HepG2 (cell line): ENCODE data around the gene FGGY. TPM values are rescaled to one million over a fixed set of nuclear protein-coding genes. Genes with fewer than 3 reads are reported as not detected.
A peak's percentile ranks its signal among the peaks of the same experiment; 100 is the strongest.

Source experiments
- ATAD3A ChIP-seq: sonication (generic); formaldehyde crosslinking; IDR thresholded peaks from 2 replicates; pipeline ENCODE4 v1.4.0; 2020; ENCODE audit warnings: missing genetic modification reagents
- FOXC1 ChIP-seq: sonication (generic); formaldehyde crosslinking; IDR thresholded peaks from 2 replicates; pipeline ENCODE4 v1.8.0; 2022; ENCODE audit warnings: mild to moderate bottlenecking, missing genetic modification reagents, borderline replicate concordance
- FOXJ3 ChIP-seq: sonication (generic); formaldehyde crosslinking; IDR thresholded peaks from 2 replicates; pipeline ENCODE4 v1.4.0; 2020; ENCODE audit warnings: missing genetic modification reagents, mild to moderate bottlenecking, borderline replicate concordance
- MATR3 ChIP-seq: sonication (generic); formaldehyde crosslinking; IDR thresholded peaks from 2 replicates; pipeline ENCODE4 v1.4.0; 2020; ENCODE audit warnings: missing genetic modification reagents
- NFIC ChIP-seq: IDR thresholded peaks from 2 replicates; pipeline ENCODE4 v1.6.1; 2012; ENCODE audit warnings: mild to moderate bottlenecking, low read length, inconsistent platforms
- RARG ChIP-seq: sonication (generic); formaldehyde crosslinking; IDR thresholded peaks from 2 replicates; pipeline ENCODE4 v1.4.0; 2020; ENCODE audit warnings: low read depth, mild to moderate bottlenecking, missing genetic modification reagents
- SIN3B ChIP-seq: fragments of 150-350 bp; IDR thresholded peaks from 2 replicates; pipeline ENCODE4 v1.6.1; 2014; ENCODE audit warnings: low read length
- SKI ChIP-seq: fragments of 450-650 bp; IDR thresholded peaks from one replicate; pipeline ENCODE4 v1.6.1; 2018; ENCODE audit warnings: mild to moderate bottlenecking; ENCODE audit not compliant: partially characterized antibody
- SOX5 ChIP-seq: IDR thresholded peaks from 2 replicates; pipeline ENCODE4 v1.6.1; 2016; ENCODE audit warnings: borderline replicate concordance
- SUZ12 ChIP-seq: fragments of 150-350 bp; IDR thresholded peaks from 2 replicates; pipeline ENCODE4 v1.6.1; 2014; ENCODE audit warnings: low read depth, low read length
- TEAD3 ChIP-seq: optimal IDR thresholded peaks from 2 replicates; pipeline ENCODE3; 2016; ENCODE audit warnings: borderline replicate concordance
- ZBTB7A ChIP-seq: sonication (generic); formaldehyde crosslinking; IDR thresholded peaks from 2 replicates; pipeline ENCODE4 v1.8.0; 2022; ENCODE audit warnings: mild to moderate bottlenecking, missing genetic modification reagents
- ZBTB7B ChIP-seq: sonication (generic); formaldehyde crosslinking; IDR thresholded peaks from 2 replicates; pipeline ENCODE4 v1.4.0; 2020; ENCODE audit warnings: missing genetic modification reagents
- ZFX ChIP-seq: sonication (generic); formaldehyde crosslinking; IDR thresholded peaks from 2 replicates; pipeline ENCODE4 v1.4.0; 2020; ENCODE audit warnings: mild to moderate bottlenecking, low read depth, missing genetic modification reagents, moderate library complexity
- ZMYM2 ChIP-seq: sonication (generic); formaldehyde crosslinking; IDR thresholded peaks from 2 replicates; pipeline ENCODE4 v1.8.0; 2022; ENCODE audit warnings: mild to moderate bottlenecking, missing genetic modification reagents
- ZMYM4 ChIP-seq: sonication (generic); formaldehyde crosslinking; IDR thresholded peaks from 2 replicates; pipeline ENCODE4 v1.8.1; 2023; ENCODE audit warnings: mild to moderate bottlenecking, missing genetic modification reagents
- ZNF672 ChIP-seq: sonication (generic); formaldehyde crosslinking; IDR thresholded peaks from 2 replicates; pipeline ENCODE4 v1.8.1; 2022; ENCODE audit warnings: missing genetic modification reagents
- polyA plus RNA-seq, 8 experiments: library from polyadenylated mRNA; depleted of rRNA in 3 of 8; stranded (reverse) in 7 of 8; unstranded in 1 of 8; fragments of >200 nt; fragmentation: Illumina TruSeq in 4 of 8; extraction: Trizol in 4 of 8; gene quantifications; 2 replicates each; pipeline versions ENCODE4 v1.2.1 to v1.2.3, GENCODE V29; 2011 to 2016; ENCODE audit warnings: low read depth in 4 of 8, missing spikeins in 1 of 8, mixed read lengths in 1 of 8; ENCODE audit not compliant: insufficient read depth in 1 of 8
- total RNA-seq, 5 experiments: library from RNA; depleted of rRNA; stranded (reverse); fragments of >200 nt; fragmentation: Illumina TruSeq; extraction: Trizol; gene quantifications; 2 replicates each; pipeline ENCODE4 v1.2.3, GENCODE V29; 2016; ENCODE audit warnings: low read depth in 1 of 5
- TF ChIP-seq, protein P1 (sequence below): sonication (generic); formaldehyde crosslinking; IDR thresholded peaks from 2 replicates; pipeline ENCODE4 v1.4.0; 2020; ENCODE audit warnings: missing genetic modification reagents
- TF ChIP-seq, protein P2 (sequence below): sonication (generic); formaldehyde crosslinking; IDR thresholded peaks from 2 replicates; pipeline ENCODE4 v1.9.0; 2022; ENCODE audit warnings: low read depth, missing genetic modification reagents
- TF ChIP-seq, protein P3 (sequence below): sonication (generic); formaldehyde crosslinking; conservative IDR thresholded peaks from 2 replicates; pipeline ENCODE4 v1.4.0; 2020; ENCODE audit warnings: missing genetic modification reagents
- TF ChIP-seq, protein P4 (sequence below): IDR thresholded peaks from 2 replicates; pipeline ENCODE4 v1.6.1; 2012; ENCODE audit warnings: inconsistent platforms
- TF ChIP-seq, protein P5 (sequence below): sonication (generic); IDR thresholded peaks from 2 replicates; pipeline ENCODE4 v1.6.1; 2016; ENCODE audit warnings: low read depth, borderline replicate concordance
- TF ChIP-seq, protein P6 (sequence below): sonication (generic); formaldehyde crosslinking; IDR thresholded peaks from 2 replicates; pipeline ENCODE4 v1.4.0; 2020; ENCODE audit warnings: missing genetic modification reagents
- TF ChIP-seq, protein P7 (sequence below): IDR thresholded peaks from 2 replicates; pipeline ENCODE4 v1.6.1; 2016; ENCODE audit warnings: mild to moderate bottlenecking, missing biosample characterization, missing genetic modification reagents

FGGY gene
- total and polyA plus RNA-seq, 2 of the 13 experiments (the other 11 are each of a cell fraction or from before 2014, with no cell fraction given): 15.7 to 27.5 TPM

DNA sequence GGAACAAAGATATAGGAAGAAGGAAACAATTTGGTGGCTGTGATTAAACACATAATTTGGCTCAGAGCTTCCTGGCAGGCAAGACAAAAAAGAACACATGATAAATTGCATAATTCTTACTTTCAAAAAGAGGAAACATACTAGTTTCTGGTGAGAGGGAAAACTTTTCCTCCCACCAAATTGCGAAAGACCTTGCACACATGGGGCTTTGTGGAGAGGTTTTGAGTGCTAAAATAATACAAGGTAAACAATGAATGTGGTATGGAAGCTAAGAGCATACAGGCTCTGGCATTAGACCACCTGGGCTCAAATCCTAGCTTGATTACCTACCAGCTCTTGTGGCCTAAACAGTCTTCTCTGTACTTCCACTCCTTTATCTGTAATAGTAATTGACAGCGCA lies 377.7 kb downstream of the FGGY start (continued):
- TF ChIP-seq FOXC1 (CRISPR knock-in tag) (no peak), ZBTB7A (CRISPR knock-in tag) (no peak), SIN3B (no peak), SOX5 (peak; percentile 89; the same call in 1 of the 2 replicates), SKI (no peak), ZBTB7B (CRISPR knock-in tag) (peak; percentile 55; the same call in 1 of the 2 replicates), ZMYM4 (CRISPR knock-in tag) (peak; percentile 56; the same call in 1 of the 2 replicates), ZFX (no peak), MATR3 (CRISPR knock-in tag) (no peak), SUZ12 (no peak), ATAD3A (CRISPR knock-in tag) (no peak), NFIC (0 out of 2 replicates have a peak, but pooled peaks have one; percentile 19), FOXJ3 (CRISPR knock-in tag) (peak; percentile 90; the same call in 1 of the 2 replicates), ZNF672 (CRISPR knock-in tag) (no peak), ZMYM2 (CRISPR knock-in tag) (0 out of 2 replicates have a peak, but pooled peaks have one; percentile 43), RARG (CRISPR knock-in tag) (no peak), TEAD3 (CRISPR knock-in tag) (peak; percentile 8)
- TF ChIP-seq, protein P1, sequence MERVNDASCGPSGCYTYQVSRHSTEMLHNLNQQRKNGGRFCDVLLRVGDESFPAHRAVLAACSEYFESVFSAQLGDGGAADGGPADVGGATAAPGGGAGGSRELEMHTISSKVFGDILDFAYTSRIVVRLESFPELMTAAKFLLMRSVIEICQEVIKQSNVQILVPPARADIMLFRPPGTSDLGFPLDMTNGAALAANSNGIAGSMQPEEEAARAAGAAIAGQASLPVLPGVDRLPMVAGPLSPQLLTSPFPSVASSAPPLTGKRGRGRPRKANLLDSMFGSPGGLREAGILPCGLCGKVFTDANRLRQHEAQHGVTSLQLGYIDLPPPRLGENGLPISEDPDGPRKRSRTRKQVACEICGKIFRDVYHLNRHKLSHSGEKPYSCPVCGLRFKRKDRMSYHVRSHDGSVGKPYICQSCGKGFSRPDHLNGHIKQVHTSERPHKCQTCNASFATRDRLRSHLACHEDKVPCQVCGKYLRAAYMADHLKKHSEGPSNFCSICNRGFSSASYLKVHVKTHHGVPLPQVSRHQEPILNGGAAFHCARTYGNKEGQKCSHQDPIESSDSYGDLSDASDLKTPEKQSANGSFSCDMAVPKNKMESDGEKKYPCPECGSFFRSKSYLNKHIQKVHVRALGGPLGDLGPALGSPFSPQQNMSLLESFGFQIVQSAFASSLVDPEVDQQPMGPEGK (CRISPR knock-in tag): peak; percentile 50; the same call in 1 of the 2 replicates
- TF ChIP-seq, protein P2, sequence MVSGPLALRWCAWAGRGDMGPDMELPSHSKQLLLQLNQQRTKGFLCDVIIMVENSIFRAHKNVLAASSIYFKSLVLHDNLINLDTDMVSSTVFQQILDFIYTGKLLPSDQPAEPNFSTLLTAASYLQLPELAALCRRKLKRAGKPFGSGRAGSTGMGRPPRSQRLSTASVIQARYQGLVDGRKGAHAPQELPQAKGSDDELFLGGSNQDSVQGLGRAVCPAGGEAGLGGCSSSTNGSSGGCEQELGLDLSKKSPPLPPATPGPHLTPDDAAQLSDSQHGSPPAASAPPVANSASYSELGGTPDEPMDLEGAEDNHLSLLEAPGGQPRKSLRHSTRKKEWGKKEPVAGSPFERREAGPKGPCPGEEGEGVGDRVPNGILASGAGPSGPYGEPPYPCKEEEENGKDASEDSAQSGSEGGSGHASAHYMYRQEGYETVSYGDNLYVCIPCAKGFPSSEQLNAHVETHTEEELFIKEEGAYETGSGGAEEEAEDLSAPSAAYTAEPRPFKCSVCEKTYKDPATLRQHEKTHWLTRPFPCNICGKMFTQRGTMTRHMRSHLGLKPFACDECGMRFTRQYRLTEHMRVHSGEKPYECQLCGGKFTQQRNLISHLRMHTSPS (CRISPR knock-in tag): no peak
- TF ChIP-seq, protein P3, sequence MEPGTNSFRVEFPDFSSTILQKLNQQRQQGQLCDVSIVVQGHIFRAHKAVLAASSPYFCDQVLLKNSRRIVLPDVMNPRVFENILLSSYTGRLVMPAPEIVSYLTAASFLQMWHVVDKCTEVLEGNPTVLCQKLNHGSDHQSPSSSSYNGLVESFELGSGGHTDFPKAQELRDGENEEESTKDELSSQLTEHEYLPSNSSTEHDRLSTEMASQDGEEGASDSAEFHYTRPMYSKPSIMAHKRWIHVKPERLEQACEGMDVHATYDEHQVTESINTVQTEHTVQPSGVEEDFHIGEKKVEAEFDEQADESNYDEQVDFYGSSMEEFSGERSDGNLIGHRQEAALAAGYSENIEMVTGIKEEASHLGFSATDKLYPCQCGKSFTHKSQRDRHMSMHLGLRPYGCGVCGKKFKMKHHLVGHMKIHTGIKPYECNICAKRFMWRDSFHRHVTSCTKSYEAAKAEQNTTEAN (CRISPR knock-in tag): 0 out of 2 replicates have a peak, but pooled peaks have one; percentile 70
- TF ChIP-seq, protein P4, sequence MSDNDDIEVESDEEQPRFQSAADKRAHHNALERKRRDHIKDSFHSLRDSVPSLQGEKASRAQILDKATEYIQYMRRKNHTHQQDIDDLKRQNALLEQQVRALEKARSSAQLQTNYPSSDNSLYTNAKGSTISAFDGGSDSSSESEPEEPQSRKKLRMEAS: no peak
- TF ChIP-seq, protein P5, sequence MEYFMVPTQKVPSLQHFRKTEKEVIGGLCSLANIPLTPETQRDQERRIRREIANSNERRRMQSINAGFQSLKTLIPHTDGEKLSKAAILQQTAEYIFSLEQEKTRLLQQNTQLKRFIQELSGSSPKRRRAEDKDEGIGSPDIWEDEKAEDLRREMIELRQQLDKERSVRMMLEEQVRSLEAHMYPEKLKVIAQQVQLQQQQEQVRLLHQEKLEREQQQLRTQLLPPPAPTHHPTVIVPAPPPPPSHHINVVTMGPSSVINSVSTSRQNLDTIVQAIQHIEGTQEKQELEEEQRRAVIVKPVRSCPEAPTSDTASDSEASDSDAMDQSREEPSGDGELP: peak; percentile 37; the same call in 1 of the 2 replicates
- TF ChIP-seq, protein P6, sequence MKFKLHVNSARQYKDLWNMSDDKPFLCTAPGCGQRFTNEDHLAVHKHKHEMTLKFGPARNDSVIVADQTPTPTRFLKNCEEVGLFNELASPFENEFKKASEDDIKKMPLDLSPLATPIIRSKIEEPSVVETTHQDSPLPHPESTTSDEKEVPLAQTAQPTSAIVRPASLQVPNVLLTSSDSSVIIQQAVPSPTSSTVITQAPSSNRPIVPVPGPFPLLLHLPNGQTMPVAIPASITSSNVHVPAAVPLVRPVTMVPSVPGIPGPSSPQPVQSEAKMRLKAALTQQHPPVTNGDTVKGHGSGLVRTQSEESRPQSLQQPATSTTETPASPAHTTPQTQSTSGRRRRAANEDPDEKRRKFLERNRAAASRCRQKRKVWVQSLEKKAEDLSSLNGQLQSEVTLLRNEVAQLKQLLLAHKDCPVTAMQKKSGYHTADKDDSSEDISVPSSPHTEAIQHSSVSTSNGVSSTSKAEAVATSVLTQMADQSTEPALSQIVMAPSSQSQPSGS (CRISPR knock-in tag): no peak
- TF ChIP-seq, protein P7, sequence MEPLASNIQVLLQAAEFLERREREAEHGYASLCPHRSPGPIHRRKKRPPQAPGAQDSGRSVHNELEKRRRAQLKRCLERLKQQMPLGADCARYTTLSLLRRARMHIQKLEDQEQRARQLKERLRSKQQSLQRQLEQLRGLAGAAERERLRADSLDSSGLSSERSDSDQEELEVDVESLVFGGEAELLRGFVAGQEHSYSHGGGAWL (CRISPR knock-in tag): no peak
